ENCODE results near the gene CNNM4.
"Not testable (repeated sequence)": the region's sequence is repeated elsewhere in the genome, so short reads cannot be mapped to it uniquely, and the experiment has no call there.

Gene CNNM4

DNA sequence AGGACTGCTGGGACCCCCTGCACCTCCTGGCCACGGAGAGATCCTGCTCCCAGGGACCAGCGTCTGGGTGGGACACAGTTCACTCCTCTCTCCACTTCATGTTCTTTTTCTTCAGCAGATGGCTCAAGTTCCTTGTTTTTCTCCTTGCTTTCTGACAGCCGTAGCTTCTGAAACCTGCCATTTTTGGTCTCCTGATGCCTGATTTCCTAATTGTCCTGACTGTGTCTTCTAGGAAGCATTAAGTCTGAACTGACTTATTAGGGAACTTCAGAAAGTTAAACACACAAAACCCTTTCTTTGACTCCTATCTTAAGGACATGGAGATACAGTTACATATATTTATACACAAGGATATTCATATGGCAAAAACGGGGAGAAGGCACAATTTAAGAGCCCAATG is 22.7 kb downstream of the CNNM4 start:
- in situ Hi-C loops (cut with HindIII; ENCODE audit: low pct_ligation_motif_present, low pct_unique_long_range_greater_than_20kb, low sequenced_read_pairs): no loop called here
- no peak for DNase-seq

DNA sequence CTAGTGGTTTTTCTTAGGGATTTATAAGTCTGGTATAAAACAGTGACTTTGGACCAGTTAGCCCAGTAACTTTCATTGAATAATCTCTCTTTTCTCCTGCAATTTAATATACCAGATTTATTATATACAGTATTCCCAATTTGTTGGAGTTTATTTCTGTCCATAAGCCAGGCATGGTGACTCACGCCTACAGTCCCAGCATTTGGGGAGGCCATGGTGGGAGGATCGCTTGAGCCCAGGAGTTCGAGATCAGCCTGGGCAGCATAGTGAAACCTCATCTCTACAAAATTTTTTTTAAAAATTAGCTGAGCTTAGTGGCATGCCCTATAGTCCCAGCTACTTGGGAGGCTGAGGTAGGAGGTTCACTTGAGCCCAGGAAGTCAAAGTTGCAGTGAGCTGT is 26.7 kb downstream of the CNNM4 start:
- DNase-seq: no peak
- in situ Hi-C loops (cut with HindIII; ENCODE audit: low pct_ligation_motif_present, low pct_unique_long_range_greater_than_20kb, low sequenced_read_pairs): no loop called here

DNA sequence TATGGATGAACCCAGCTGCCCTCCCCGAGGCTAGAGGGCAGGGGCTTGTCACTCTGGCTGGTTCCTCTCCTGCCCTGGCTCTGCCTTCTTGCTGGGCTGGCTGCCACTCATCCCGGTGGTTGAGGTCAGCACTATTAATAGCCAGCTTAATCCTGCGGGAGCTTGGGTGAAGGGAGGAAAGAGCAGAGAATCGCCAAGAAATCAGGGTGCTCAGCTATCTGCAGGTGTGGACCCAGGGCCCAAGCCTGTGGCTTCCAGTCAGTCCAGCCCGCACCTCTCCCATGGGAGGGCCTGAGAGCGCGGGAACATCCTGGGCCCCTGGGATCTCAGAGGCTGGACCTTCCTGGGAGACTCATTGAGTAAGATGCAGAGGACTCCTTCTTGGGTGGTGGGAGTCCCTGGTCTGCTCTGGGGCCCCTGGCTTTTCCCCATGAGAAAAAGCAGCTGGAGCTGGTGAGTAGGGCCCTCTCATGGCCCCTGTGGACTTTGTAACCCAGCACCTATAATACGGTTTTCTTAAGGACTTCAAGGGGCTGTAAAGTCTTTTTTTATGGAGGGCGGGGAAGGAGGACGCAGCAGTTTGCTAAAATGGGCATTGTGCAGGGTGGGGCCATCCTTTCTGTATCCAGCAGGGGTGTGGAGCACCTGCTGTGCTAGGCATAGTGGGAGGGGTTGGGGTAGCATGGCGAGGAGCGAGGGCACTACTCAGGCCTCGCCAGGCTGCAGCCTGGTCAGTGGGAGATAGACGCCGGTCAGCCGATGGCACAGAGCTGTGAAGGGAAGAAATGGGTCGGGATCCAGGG is 27.9 kb downstream of the CNNM4 start:
- DNase-seq: peak; percentile 39

DNA sequence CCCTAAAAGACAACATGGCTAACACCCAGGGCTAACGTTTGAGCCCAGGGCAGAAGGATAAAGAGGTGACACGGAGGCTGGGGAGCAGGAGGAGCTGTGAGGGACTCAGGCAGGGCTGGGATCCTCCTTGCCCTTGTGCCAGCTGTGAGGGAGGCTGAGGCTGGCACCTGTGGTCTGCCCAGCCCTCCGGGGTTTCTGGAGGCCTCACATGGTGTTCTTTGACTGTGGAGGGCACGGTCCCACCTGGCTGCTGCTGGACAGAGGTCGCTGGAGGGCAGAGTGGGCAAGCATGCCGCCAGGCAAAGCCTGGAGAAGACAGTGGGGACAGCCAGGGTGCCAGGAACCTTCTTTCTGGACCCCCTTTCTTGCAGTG is 28.5 kb downstream of the CNNM4 start:
- in situ Hi-C loops (cut with HindIII; ENCODE audit: low pct_ligation_motif_present, low pct_unique_long_range_greater_than_20kb, low sequenced_read_pairs): no loop called here
- no peak for DNase-seq

More for the DNA sequence above, 27.9 kb downstream of the CNNM4 start:
- in situ Hi-C loops (cut with HindIII; ENCODE audit: low pct_ligation_motif_present, low pct_unique_long_range_greater_than_20kb, low sequenced_read_pairs): no loop called here

DNA sequence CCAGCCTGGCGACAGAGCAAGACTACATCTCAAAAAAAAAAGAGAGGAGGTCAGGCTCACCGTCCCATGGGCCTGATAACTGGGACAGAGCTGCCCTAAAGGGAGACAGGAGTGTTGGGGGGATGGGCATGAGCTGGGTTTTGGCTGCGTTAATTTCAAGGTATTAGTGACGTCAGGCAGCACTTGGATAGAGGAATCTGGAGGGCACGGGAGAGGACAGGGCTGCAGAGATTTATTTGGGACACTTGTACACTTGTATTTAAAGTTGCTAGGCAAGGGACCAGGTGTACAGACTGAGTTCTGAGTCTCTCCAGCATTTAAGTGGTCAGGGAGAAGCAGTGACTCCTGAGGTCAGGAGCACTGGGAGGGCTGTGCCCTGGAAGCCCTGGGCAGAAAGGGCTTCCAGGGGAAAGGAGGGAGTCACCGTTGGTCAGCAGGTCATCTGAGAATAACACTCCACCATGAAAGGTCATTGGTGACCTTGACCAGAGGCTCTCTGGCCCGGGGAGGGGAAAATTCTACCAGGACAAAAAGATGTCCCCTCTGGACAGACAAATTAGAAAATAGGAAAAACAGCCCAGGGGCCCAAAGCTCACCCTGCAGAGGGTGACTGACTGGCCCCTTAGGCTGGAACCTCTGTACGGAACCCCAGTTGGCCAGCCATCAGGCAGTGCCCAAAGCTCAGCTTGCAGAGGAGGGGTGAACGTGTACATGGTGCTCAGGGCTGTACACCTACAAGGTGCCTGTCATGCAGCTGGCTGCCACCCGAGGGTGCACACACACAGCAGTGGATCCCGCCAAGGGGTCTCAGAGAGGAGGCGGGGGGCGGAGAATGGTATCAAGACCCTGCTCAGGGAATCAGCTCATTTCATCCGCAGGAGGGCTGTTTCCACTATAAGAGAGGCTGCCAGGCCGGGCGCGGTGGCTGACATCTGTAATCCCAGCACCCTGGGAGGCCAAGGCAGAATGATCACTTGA is 32.4 kb downstream of the CNNM4 start:
- DNase-seq: no peak
- in situ Hi-C loops (cut with HindIII; ENCODE audit: low pct_ligation_motif_present, low pct_unique_long_range_greater_than_20kb, low sequenced_read_pairs): no loop called here

DNA sequence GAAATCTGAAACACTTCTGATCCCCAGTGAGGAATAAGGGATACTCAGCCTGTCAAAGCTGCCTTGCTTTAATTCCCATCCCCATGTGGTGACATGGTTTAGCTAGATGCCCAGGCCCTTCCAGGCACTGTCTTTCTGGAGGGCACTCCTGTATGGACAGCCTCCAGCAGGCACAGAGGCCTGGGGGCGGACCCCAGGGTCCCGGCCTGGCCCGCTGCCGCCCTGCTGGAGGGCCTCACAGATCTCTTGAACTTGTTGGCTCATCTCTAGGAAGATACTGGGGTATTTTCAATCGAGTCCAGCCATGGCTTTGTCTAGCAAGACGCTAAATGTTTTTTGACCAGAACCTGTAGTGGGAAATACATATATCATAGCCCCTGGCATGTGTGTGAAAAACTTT is 34.4 kb downstream of the CNNM4 start:
- in situ Hi-C loops (cut with HindIII; ENCODE audit: low pct_ligation_motif_present, low pct_unique_long_range_greater_than_20kb, low sequenced_read_pairs): no loop called here
- no peak for DNase-seq

DNA sequence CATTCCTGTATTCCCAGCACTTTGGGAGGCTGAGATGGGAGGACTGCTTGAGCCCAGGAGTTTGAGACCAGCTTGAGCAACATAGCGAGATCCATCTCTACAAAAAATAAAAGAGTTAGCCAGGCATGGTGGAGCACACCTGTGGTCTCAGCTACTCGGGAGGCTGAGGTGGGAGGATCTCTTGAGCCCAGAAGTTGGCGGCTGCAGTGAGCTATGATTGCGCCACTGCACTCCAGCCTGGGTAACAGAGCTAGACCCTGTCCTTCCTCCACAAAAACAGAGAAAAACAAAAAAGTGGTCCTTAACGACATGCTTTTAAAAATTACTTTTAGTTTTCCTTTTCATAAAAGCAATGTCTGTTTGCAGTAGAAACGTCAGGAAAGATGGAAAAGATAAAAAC is 35.8 kb downstream of the CNNM4 start:
- in situ Hi-C loops (cut with HindIII; ENCODE audit: low pct_ligation_motif_present, low pct_unique_long_range_greater_than_20kb, low sequenced_read_pairs); DNase-seq: not testable (repeated sequence)

DNA sequence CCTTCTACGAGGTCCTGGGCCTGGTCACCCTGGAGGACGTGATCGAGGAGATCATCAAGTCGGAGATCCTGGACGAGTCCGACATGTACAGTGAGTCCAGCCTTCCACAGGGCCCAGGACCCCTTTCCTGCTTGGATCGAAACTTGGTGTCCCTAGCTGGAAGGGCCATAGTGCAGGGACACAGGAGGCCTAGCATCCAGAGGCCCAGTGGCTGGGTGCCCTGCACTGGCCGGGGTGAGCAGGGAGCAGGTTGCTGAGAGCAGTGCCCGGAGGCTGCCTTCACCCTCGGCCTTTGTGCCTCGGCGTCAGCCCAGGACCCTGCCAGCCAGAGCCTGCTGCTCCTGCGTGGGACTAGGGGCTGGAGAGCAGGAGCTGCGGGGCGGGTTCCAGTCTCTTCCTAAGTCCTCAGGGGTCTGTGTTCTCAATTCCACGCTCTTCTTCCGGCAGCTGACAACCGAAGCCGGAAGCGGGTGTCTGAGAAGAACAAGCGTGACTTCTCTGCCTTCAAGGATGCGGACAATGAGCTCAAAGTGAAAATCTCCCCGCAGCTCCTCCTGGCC is 36.4 kb downstream of the CNNM4 start:
- DNase-seq: no peak
- in situ Hi-C loops (cut with HindIII; ENCODE audit: low pct_ligation_motif_present, low pct_unique_long_range_greater_than_20kb, low sequenced_read_pairs): no loop called here

DNA sequence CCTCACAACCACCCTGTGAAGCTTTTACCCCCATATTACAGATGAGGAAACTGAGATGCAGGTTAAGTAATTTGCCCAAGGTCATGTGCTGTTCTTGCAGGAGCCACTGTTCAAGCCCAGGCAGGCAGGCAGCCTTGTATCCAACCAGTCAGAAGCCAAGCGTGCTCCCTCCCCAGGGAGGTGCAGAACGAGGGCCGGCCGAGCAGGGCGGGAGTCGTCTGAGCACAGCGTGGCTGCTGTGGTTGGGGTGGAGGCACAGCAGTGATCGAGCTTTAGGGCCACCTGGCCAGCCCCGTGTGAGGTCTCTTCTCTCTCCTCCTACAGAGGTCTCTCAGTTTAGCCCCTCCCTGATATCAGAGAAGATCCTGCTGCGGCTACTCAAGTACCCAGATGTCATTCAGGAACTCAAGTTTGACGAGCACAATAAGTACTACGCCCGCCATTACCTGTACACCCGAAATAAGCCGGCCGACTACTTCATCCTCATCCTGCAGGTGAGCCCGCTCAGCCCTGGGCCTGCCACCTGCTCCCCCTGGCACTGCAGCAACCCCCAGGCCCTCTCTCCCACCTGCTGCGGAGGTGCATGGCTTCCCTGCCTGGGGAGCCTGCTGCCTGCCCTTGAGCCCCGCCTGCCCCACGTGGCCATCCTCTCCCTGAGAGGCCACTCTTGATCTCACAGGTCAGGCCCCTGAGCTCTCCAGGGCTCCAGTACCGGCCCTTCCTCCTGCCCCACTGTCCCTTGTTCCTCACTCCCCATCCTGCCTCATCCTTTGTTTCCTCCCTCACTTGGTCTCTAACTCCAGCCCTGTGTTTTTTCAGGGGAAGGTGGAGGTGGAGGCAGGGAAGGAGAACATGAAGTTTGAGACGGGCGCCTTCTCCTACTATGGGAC is 38.3 kb downstream of the CNNM4 start:
- in situ Hi-C loops (cut with HindIII; ENCODE audit: low pct_ligation_motif_present, low pct_unique_long_range_greater_than_20kb, low sequenced_read_pairs): no loop called here
- no peak for DNase-seq

DNA sequence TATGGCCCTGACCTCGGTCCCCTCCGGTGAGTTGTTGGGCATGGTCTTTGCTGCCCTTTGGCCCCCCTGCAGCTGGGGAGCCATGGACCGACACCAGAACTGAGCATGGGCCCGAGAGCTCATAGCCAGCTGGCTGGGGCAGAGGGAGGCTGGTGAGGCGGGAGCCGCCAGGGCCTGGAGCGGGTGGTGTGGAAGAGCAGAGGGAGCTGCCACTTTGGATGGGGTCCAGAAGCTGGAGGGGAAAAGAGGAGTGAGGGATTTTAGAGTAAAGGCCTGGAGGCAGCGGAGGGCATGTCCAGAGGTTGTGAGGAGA is 38.9 kb downstream of the CNNM4 start:
- in situ Hi-C loops (cut with HindIII; ENCODE audit: low pct_ligation_motif_present, low pct_unique_long_range_greater_than_20kb, low sequenced_read_pairs): no loop called here
- DNase-seq: no peak

DNA sequence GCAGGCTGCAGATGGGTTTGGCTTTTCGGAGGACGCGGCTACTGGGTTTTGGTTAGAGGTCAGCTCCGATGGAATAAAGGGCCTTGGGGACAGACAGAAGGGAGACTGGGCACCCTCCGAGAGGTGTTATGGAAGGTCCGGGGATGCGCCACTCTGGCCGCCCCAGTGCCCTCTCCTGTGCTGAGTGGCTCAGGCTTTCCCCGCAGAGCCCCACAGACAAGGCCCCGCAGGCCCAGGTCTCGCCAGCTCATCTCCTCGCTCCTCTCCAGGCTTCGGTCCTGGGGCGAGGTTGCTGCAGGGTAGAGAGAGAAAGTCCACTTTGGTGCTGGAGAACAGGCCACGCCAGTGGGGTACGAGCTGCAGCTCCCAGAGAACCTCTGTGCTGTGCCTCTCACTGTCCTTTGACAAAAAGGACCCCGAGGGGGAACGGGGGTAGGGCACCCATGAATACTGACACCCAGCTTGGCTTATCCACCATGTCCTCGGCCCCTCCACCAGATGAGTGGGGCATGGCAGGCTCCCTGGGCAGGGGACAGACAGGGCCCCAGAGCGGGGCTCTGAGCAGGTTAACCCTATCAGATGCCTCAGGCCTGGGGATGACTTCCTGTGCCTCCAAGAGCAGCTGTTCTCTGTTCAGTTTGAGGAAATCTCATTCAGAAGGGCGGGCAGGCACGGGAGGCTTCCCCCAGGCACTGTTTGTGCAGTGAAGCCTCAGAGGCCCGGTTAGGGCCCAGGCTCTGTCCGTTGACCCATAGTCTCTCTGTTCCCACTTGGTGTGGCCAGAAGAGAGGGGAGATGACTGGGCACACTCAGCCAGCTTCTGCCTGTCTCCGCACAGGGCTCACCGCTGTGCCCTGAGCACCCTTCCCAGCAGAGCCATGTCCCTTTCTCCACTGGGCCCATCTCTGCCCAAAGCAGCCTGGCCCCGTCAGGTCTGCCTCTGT is 39.6 kb downstream of the CNNM4 start:
- in situ Hi-C loops (cut with HindIII; ENCODE audit: low pct_ligation_motif_present, low pct_unique_long_range_greater_than_20kb, low sequenced_read_pairs): no loop called here
- no peak for DNase-seq

DNA sequence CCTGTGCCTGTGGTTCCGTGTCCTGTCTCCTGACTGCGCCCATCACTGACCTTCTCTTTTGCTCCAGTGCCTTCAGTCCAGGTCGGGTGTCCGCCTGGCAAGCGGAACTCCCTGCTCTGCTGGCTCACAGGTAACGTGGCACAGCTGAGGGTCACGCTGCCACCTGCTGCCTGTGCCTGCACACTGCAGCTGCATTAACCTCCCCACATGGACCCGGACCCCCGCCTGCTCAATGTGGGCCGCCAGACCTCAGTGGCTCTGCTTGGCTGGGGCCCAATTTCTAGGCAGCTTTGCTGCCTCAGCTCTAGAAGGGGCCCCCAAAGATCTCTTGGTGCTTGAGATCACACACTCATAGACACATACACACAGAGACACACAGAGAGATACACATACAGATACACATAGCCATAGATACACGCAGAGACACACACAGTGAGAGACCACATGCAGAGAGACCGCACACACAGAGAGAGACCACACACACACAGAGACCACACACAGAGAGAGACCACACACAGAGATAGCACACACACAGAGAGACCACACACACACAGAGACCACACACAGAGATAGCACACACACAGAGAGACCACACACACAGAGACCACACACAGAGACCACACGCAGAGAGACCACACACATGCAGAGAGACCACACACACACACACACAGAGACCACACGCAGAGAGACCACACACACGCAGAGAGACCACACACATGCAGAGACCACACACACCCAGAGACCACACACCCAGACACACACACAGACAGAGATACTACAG is 40.5 kb downstream of the CNNM4 start:
- in situ Hi-C loops (cut with HindIII; ENCODE audit: low pct_ligation_motif_present, low pct_unique_long_range_greater_than_20kb, low sequenced_read_pairs): no loop called here
- DNase-seq: peak; percentile 62

DNA sequence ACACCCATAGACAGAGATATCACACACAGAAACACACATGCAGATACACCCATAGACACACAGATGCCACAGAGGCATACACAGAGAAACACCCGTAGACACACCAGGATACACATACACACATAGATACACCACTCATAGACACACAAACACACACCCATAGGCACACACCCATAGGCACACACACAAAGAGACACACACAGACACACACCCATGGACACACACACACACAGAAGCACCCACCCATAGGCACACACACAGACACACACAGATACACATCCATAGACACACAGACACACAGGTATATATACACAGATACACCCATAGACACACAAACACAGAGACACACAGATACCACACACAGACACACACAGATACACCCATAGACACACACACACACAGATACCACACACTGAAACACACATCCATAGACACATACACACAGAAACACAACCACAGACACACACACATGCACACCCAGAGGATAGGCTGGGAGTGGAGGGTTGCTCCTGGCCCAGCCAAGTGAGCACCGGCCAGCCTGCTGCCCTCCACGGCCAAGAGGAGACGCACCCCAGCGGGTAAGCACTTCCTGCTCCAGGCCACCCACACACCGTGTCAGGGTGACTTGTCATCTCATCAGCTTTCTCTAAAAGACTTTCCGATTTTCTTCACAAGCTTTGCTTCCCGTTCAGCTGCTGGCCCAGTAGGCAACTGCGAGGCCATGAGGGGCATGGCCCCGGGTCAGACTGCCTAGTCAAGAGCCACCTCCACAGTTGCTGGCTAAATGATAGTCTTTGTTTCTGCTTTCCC is 41.3 kb downstream of the CNNM4 start:
- peak; percentile 19 for DNase-seq
- in situ Hi-C loops (cut with HindIII; ENCODE audit: low pct_ligation_motif_present, low pct_unique_long_range_greater_than_20kb, low sequenced_read_pairs): no loop called here

DNA sequence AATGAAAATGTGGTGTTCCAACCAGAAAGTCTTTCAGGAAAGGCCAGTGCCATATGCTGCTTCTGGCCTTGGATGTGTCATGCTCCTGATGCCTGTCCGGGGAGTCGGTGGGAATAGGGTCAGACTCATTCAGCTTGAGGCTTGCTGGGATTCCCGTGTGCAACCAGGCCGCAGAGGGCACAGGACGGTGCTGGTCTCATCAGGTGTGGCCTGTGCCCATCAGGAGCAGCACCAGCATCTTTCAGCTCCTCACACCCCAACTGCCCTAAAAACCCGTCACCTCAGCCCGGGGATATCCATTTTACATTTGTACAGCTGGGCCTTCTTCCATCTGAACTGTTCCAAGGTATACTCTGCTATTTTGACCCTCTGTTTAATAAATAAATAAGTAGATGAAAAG is 42.0 kb downstream of the CNNM4 start:
- in situ Hi-C loops (cut with HindIII; ENCODE audit: low pct_ligation_motif_present, low pct_unique_long_range_greater_than_20kb, low sequenced_read_pairs): no loop called here
- no peak for DNase-seq

DNA sequence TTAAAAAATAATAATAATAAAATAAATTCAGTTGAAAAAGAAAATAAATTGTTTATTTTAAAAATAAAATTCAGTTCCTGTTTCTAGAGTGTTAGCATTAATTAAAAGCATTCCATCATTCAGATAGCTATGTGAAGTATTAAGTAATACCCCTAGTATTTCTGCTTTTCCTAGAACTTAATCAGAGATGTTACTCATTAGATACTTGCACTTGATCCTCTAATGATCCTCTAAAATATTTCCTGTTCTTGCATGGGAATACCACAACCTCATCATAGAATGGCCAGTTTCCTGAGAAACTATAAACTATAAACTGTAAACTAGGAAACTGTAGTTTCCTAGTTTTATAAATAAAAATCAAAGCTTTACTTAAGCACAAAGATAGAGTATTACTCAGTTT is 44.3 kb downstream of the CNNM4 start:
- in situ Hi-C loops (cut with HindIII; ENCODE audit: low pct_ligation_motif_present, low pct_unique_long_range_greater_than_20kb, low sequenced_read_pairs): no loop called here
- DNase-seq: no peak

DNA sequence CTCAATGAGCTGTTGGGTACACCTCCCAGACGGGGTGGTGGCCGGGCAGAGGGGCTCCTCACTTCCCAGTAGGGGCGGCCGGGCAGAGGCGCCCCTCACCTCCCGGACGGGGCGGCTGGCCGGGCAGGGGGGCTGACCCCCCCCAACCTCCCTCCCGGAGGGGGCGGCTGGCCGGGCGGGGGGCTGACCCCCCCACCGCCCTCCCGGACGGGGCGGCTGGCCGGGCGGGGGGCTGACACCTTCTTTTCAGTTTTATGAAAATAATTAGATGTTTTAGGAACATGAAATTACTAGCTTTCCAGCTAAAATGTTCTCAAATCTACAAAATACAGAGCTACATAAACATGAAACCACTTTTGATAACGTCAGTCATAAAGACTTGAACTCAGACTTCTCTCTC is 45.2 kb downstream of the CNNM4 start:
- DNase-seq; in situ Hi-C loops (cut with HindIII; ENCODE audit: low pct_ligation_motif_present, low pct_unique_long_range_greater_than_20kb, low sequenced_read_pairs): not testable (repeated sequence)

Measured in ACHN (cell line).